Spleen (tissue), 11 donors: ENCODE measurements around the gene TMCC1. TPM values are rescaled to one million over a fixed set of nuclear protein-coding genes. Genes with fewer than 3 reads are reported as not detected.

Experiments
- DNase-seq: peaks from one replicate; pipeline ENCODE4 v3.0.0-alpha.2; 2020
- H3K27ac ChIP-seq, 8 donors: fragments of 200-600 bp; sonication (generic) in 7 of 8; 1 replicate in 4 of 8; 2 replicates in 4 of 8; pipeline versions ENCODE4 v1.5.0 to v1.8.0; 2016 to 2021; ENCODE audit warnings: inconsistent platforms in 4 of 8, mild to moderate bottlenecking in 4 of 8, moderate library complexity in 1 of 8
- H3K27me3 ChIP-seq, 7 donors: fragments of 200-600 bp; sonication (generic) in 6 of 7; replicated peaks in 1 of 7; 1 replicate in 4 of 7; 2 replicates in 3 of 7; pipeline versions ENCODE4 v1.5.0 to v1.8.0; 2016 to 2021; ENCODE audit warnings: inconsistent platforms in 3 of 7, mild to moderate bottlenecking in 1 of 7
- H3K36me3 ChIP-seq, 6 donors: fragments of 200-600 bp; sonication (generic) in 5 of 6; 1 replicate in 4 of 6; 2 replicates in 2 of 6; pipeline versions ENCODE4 v1.5.0 to v1.8.0; 2016 to 2021; ENCODE audit warnings: inconsistent platforms in 2 of 6
- H3K4me1 ChIP-seq, 6 donors: fragments of 200-600 bp; sonication (generic) in 5 of 6; 1 replicate in 3 of 6; 2 replicates in 3 of 6; pipeline versions ENCODE4 v1.5.0 to v1.8.0; 2016 to 2021; ENCODE audit warnings: inconsistent platforms in 3 of 6
- H3K4me3 ChIP-seq, 8 donors: fragments of 200-600 bp; sonication (generic) in 7 of 8; 1 replicate in 4 of 8; 2 replicates in 4 of 8; pipeline versions ENCODE4 v1.5.0 to v1.8.0; 2016 to 2021; ENCODE audit warnings: inconsistent platforms in 4 of 8, mild to moderate bottlenecking in 4 of 8, moderate library complexity in 2 of 8
- H3K9me3 ChIP-seq, 8 donors: fragments of 200-600 bp; sonication (generic) in 7 of 8; 1 replicate in 4 of 8; 2 replicates in 4 of 8; pipeline versions ENCODE4 v1.5.0 to v1.8.0; 2016 to 2021; ENCODE audit warnings: inconsistent platforms in 4 of 8
- CTCF ChIP-seq, 11 experiments: fragments of 200-600 bp in 7 of 11; fragments of 450-650 bp in 4 of 11; sonication (generic) in 4 of 11; IDR thresholded peaks in 8 of 11; conservative IDR thresholded peaks in 3 of 11; 1 replicate in 7 of 11; 2 replicates in 4 of 11; pipeline versions ENCODE4 v1.4.0 to v1.8.0; 2016 to 2021; ENCODE audit warnings: antibody characterized with exemption in 11 of 11, inconsistent platforms in 4 of 11, mild to moderate bottlenecking in 1 of 11
- POLR2A ChIP-seq, 3 donors: fragments of 450-650 bp; IDR thresholded peaks; one replicate each; pipeline ENCODE4 v1.5.1; 2017; ENCODE audit warnings: antibody characterized with exemption in 3 of 3, mild to moderate bottlenecking in 1 of 3
- POLR2AphosphoS5 ChIP-seq, 3 donors: sonication (generic); formaldehyde crosslinking; IDR thresholded peaks; one replicate each; pipeline ENCODE4 v1.5.1; 2017; ENCODE audit warnings: antibody characterized with exemption in 3 of 3
- WGBS, 5 donors: extraction: QIAGEN DNeasy Blood & Tissue Kit in 3 of 5; methylation state at CpG; one replicate each; pipeline versions ENCODE4 v1.1.5 to v1.1.7; 2013 to 2018; 5-methylcytosine and 5-hydroxymethylcytosine counted together
- intact Hi-C: fragments of 100-400 bp; cut with DNase I; formaldehyde crosslinking; loops from one replicate; pipeline ENCODE4 v1.15.0; 2023; ENCODE audit warnings: low total_unique reads
- polyA plus RNA-seq, 3 donors: library from polyadenylated mRNA; stranded (reverse); fragments of 200-250 nt; gene quantifications; one replicate each; pipeline ENCODE4 v1.2.1, GENCODE V29; 2013
- total RNA-seq, 7 donors: library from RNA; depleted of rRNA in 3 of 7; stranded (reverse); fragments of >200 nt in 3 of 7; fragmentation: NEBNext Ultra II Directional in 4 of 7; extraction: Animal tissue kit (Norgen Biotek cat#: 25700) in 4 of 7; gene quantifications; one replicate each; pipeline versions ENCODE4 v1.1.0 to v1.2.1, GENCODE V29; 2016 to 2021
- donor health status: healthy with polysubstance abuse.
- donor health status: DM: no; HTN: no; CAD: no; lungs with moderate emphysema.
- donor health status: DM: no; HTN: no; CAD: no.
- donor health status: Bipolar disorder and iron deficiency.
- donor health status: healthy.
- donor health status: DM: no; HTN: no; CAD: no.
- donor health status: DM: yes; HTN: yes; CAD: no.

Gene TMCC1
- total and polyA plus RNA-seq, 10 donors = 4.5 to 45.5 (median 32.5) TPM

DNA sequence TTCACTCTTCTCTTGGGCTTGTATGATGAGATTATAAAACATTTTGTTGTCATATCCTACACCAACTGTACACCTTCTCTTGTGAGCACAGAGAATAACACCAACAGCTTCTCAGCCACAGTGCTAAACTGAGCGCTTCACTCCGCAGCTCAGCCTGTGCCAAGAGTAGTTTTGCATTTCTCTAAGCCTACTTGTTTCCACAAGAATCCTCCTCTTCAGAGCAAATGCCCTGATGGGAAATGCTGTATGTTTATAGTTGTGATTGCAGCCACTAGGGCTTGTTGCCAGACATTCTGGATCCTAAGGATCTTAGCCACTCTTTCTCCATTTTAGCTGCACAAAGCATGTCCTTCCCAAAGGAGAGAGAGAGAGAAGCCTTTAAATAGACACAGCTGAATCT is 148.3 kb downstream of the TMCC1 start:
- H3K9me3 ChIP-seq = no peaks in the 10 kb centered on the region
- no peaks in the 10 kb centered on the region for H3K27me3 ChIP-seq
- TF ChIP-seq CTCF (IDR thresholded peaks at IDR 0.05 in 8 of 11, conservative IDR thresholded peaks at IDR 0.05 in 3 of 11) (no peak), POLR2AphosphoS5 (IDR thresholded peaks at IDR 0.05) (no peak), POLR2A (IDR thresholded peaks at IDR 0.05) (no peak)
- 67 to 94% (median 87%) methylated on average over 2 of the region's 2 CpGs for WGBS, 5 donors
- intact Hi-C loops = no loop called here
- peaks cover 0 to 19% (median 5%) of the 10 kb centered on the region in 6 donors for H3K4me1 ChIP-seq
- no peaks in the 10 kb centered on the region for H3K36me3 ChIP-seq
- H3K27ac ChIP-seq = no peak overlapping the region
- no peak for DNase-seq
- no peak overlapping the region for H3K4me3 ChIP-seq

DNA sequence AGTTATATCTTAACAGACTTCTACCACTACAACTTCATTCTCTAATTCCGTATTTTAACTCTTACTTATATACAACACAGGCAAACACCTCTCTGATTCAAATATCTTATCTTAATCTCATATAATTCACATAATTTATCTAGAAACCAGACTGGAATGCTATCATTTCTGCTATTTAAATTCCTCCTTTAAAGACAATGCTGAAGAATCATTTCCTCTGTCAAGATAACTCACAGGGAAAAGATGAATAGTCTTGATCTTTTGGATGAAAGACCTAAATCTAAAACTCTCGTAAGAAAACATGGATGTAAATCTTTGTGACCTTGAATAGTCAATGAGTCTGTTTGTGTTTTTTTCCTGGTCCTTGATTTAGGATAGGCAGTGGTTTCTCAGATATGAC is 151.7 kb downstream of the TMCC1 start:
- no peak overlapping the region for H3K27ac ChIP-seq
- no peaks in the 10 kb centered on the region for H3K36me3 ChIP-seq
- no peak for TF ChIP-seq POLR2A (IDR thresholded peaks at IDR 0.05)
- no peak for TF ChIP-seq CTCF (IDR thresholded peaks at IDR 0.05 in 8 of 11, conservative IDR thresholded peaks at IDR 0.05 in 3 of 11)
- TF ChIP-seq POLR2AphosphoS5 (IDR thresholded peaks at IDR 0.05) = no peak
- no peak overlapping the region for H3K4me3 ChIP-seq
- DNase-seq = no peak
- WGBS, 5 donors = 80 to 87% (median 85%) methylated on average over 2 of the region's 2 CpGs
- no peaks in the 10 kb centered on the region for H3K9me3 ChIP-seq
- intact Hi-C loops = no loop called here
- H3K4me1 ChIP-seq = peaks cover 0 to 32% (median 9%) of the 10 kb centered on the region in 6 donors
- H3K27me3 ChIP-seq = no peaks in the 10 kb centered on the region

DNA sequence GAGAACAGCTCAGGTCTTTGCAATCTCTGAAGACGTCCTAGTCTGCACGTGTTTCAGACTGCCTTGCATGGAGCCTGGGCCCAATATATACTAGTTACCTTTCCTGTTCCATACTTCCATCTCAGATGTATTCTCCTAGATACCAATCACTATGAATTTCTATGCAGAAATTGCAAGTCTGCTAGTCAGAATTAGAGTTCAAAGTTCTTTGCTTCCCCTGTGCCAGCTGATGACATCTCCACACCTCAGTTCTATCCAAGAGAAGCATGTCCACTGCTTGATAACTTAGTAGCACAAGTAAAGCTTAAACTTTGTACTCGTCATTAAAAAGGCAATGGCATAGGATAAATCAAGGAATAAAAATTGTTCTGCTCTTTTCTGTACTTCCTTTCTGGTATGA is 153.4 kb downstream of the TMCC1 start:
- no peaks in the 10 kb centered on the region for H3K27me3 ChIP-seq
- peak overlapping the region in 1 of 8 donors; percentile 22 for H3K27ac ChIP-seq
- H3K36me3 ChIP-seq = no peaks in the 10 kb centered on the region
- 92 to 96% (median 93%) methylated on average over 3 of the region's 3 CpGs for WGBS, 5 donors
- no peaks in the 10 kb centered on the region for H3K9me3 ChIP-seq
- no peak for DNase-seq
- no peak overlapping the region for H3K4me3 ChIP-seq
- H3K4me1 ChIP-seq = peaks cover 0 to 32% (median 9%) of the 10 kb centered on the region in 6 donors
- intact Hi-C loops = no loop called here
- no peak for TF ChIP-seq CTCF (IDR thresholded peaks at IDR 0.05 in 8 of 11, conservative IDR thresholded peaks at IDR 0.05 in 3 of 11)

DNA sequence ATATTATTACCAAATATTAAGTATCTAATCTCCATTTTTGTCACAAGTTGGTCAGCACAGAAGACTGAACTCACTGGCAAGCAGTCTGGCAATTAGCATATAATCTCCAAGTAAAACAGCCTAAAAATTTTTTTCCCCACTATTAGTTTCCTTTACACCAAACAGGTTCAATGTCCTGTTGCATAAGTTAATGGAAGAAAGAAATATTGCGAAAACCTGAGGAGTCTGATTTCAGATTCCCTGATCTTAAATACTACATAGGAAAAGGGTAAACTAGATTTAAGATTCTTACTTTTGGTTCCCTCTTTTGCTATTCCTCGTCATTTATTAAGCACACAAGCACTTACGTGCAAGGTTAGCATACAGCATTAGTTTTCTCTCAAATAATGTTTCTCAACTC is 153.9 kb downstream of the TMCC1 start:
- DNase-seq = no peak
- H3K4me3 ChIP-seq = no peak overlapping the region
- no peaks in the 10 kb centered on the region for H3K27me3 ChIP-seq
- no peaks in the 10 kb centered on the region for H3K9me3 ChIP-seq
- H3K4me1 ChIP-seq = peaks cover 0 to 29% (median 9%) of the 10 kb centered on the region in 6 donors
- 85 to 92% (median 91%) methylated on average over 3 of the region's 3 CpGs for WGBS, 5 donors
- peak overlapping the region in 1 of 8 donors; percentile 39 for H3K27ac ChIP-seq
- no peaks in the 10 kb centered on the region for H3K36me3 ChIP-seq
- intact Hi-C loops = no loop called here
- no peak for TF ChIP-seq POLR2A (IDR thresholded peaks at IDR 0.05)
- TF ChIP-seq POLR2AphosphoS5 (IDR thresholded peaks at IDR 0.05) = no peak
- TF ChIP-seq CTCF (IDR thresholded peaks at IDR 0.05 in 8 of 11, conservative IDR thresholded peaks at IDR 0.05 in 3 of 11) = no peak
